Trophoblast cell (in vitro differentiated cells and primary cell): Measurements from ENCODE around the gene GPC3.
A peak's percentile ranks its signal among the peaks of the same experiment; 100 is the strongest.

Source experiments
- DNase-seq, 2 donors: peaks; one replicate each; pipeline ENCODE4 v3.0.0-alpha.2; 2016
- H2AFZ ChIP-seq: 2 replicates; pipeline ENCODE4 v1.6.1; 2013; ENCODE audit warnings: low read length, moderate library complexity, mild to moderate bottlenecking; ENCODE audit not compliant: insufficient read depth, poor library complexity
- H2AK5ac ChIP-seq: 2 replicates; pipeline ENCODE4 v1.6.1; 2013; ENCODE audit warnings: mild to moderate bottlenecking, low read length
- H2BK120ac ChIP-seq: 2 replicates; pipeline ENCODE4 v1.6.1; 2013; ENCODE audit warnings: low read length, mild to moderate bottlenecking, moderate library complexity; ENCODE audit not compliant: insufficient read depth, poor library complexity
- H2BK12ac ChIP-seq: 2 replicates; pipeline ENCODE4 v1.6.1; 2013; ENCODE audit warnings: mild to moderate bottlenecking, low read length, moderate library complexity
- H2BK5ac ChIP-seq: 2 replicates; pipeline ENCODE4 v1.6.1; 2013; ENCODE audit warnings: low read length, low read depth, moderate library complexity, mild to moderate bottlenecking; ENCODE audit not compliant: poor library complexity
- H3K14ac ChIP-seq: 2 replicates; pipeline ENCODE4 v1.6.1; 2013; ENCODE audit warnings: mild to moderate bottlenecking, low read length
- H3K18ac ChIP-seq: 2 replicates; pipeline ENCODE4 v1.6.1; 2013; ENCODE audit warnings: mild to moderate bottlenecking, low read length
- H3K23ac ChIP-seq: 2 replicates; pipeline ENCODE4 v1.6.1; 2013; ENCODE audit warnings: low read length
- H3K27ac ChIP-seq: 2 replicates; pipeline ENCODE4 v1.5.1; 2013; ENCODE audit warnings: low read depth, mild to moderate bottlenecking, inconsistent platforms, low read length, moderate library complexity
- H3K27me3 ChIP-seq: 2 replicates; pipeline ENCODE4 v1.6.1; 2013; ENCODE audit warnings: inconsistent platforms, mild to moderate bottlenecking, low read length, moderate library complexity; ENCODE audit not compliant: insufficient read depth
- H3K36me3 ChIP-seq, 2 experiments: 1 replicate in 1 of 2; 2 replicates in 1 of 2; pipeline ENCODE4 v1.6.1; 2013; ENCODE audit warnings: low read length in 2 of 2, mild to moderate bottlenecking in 2 of 2, moderate library complexity in 1 of 2; ENCODE audit not compliant: insufficient read depth in 2 of 2, control insufficient read depth in 1 of 2
- H3K4ac ChIP-seq: 2 replicates; pipeline ENCODE4 v1.6.1; 2013; ENCODE audit warnings: low read depth, mild to moderate bottlenecking, low read length, moderate library complexity
- H3K4me1 ChIP-seq, 2 experiments: 1 replicate in 1 of 2; 2 replicates in 1 of 2; pipeline ENCODE4 v1.6.1; 2013; ENCODE audit warnings: low read length in 2 of 2, mild to moderate bottlenecking in 2 of 2, moderate library complexity in 1 of 2; ENCODE audit not compliant: insufficient read depth in 2 of 2, control insufficient read depth in 1 of 2
- H3K4me2 ChIP-seq: 2 replicates; pipeline ENCODE4 v1.6.1; 2013; ENCODE audit warnings: inconsistent platforms, mild to moderate bottlenecking, low read length, moderate library complexity
- H3K4me3 ChIP-seq: 2 replicates; pipeline ENCODE4 v1.5.1; 2013; ENCODE audit warnings: mild to moderate bottlenecking, low read depth, low read length, inconsistent platforms
- H3K79me1 ChIP-seq: one replicate; pipeline ENCODE4 v1.6.1; 2013; ENCODE audit warnings: low read length
- H3K79me2 ChIP-seq: 2 replicates; pipeline ENCODE4 v1.6.1; 2013; ENCODE audit warnings: low read length, mild to moderate bottlenecking; ENCODE audit not compliant: control insufficient read depth, insufficient read depth, poor library complexity
- H3K9ac ChIP-seq: 2 replicates; pipeline ENCODE4 v1.6.1; 2013; ENCODE audit warnings: mild to moderate bottlenecking, low read length
- H3K9me3 ChIP-seq: 2 replicates; pipeline ENCODE4 v1.6.1; 2013; ENCODE audit warnings: low read depth, mild to moderate bottlenecking, control low read depth, inconsistent platforms, low read length; ENCODE audit not compliant: insufficient read depth
- H4K12ac ChIP-seq: 2 replicates; pipeline ENCODE4 v1.6.1; 2013; ENCODE audit warnings: low read depth, mild to moderate bottlenecking, low read length, moderate library complexity
- H4K8ac ChIP-seq: 2 replicates; pipeline ENCODE4 v1.6.1; 2013; ENCODE audit warnings: low read depth, mild to moderate bottlenecking, low read length, moderate library complexity
- H4K91ac ChIP-seq: one replicate; pipeline ENCODE4 v1.6.1; 2013; ENCODE audit warnings: low read depth, mild to moderate bottlenecking, low read length, moderate library complexity
- WGBS: extraction: QIAGEN DNeasy Blood & Tissue Kit; methylation state at CpG from one replicate; pipeline ENCODE4 v1.1.7; 2013; ENCODE audit warnings: missing lambda C conversion rate; ENCODE audit not compliant: insufficient read length, insufficient coverage; ENCODE audit errors: extremely low coverage; 5-methylcytosine and 5-hydroxymethylcytosine counted together

The GPC3 gene

GRCh38 chrX:133969191-133969590 is 16.2 kb downstream of the GPC3 start:
- Histone ChIP-seq H2BK12ac (no peak overlapping the region), H3K14ac (no peak overlapping the region), H3K27ac (no peak overlapping the region), H4K12ac (no peak overlapping the region), H3K4me3 (no peak overlapping the region), H3K4me2 (no peak overlapping the region), H3K79me1 (peaks cover 2% of the 10 kb centered on the region), H2AFZ (no peak overlapping the region), H2BK5ac (no peak overlapping the region), H3K9me3 (no peaks in the 10 kb centered on the region), H3K79me2 (no peaks in the 10 kb centered on the region), H3K23ac (no peak overlapping the region), H2AK5ac (no peak overlapping the region), H3K36me3 (no peaks in the 10 kb centered on the region), H4K8ac (no peak overlapping the region), H3K4ac (no peak overlapping the region), H2BK120ac (no peak overlapping the region), H3K9ac (no peak overlapping the region), H4K91ac (no peak overlapping the region), H3K4me1 (peaks cover 0 to 2% of the 10 kb centered on the region in 2 experiments), H3K18ac (no peak overlapping the region), H3K27me3 (no peaks in the 10 kb centered on the region)
- WGBS: no CpG with 5 or more reads among the region's 3 CpGs
- no peak for DNase-seq

GRCh38 chrX:133968109-133968508 is 17.3 kb downstream of the GPC3 start:
- Histone ChIP-seq H3K23ac (no peak overlapping the region), H2AK5ac (no peak overlapping the region), H2AFZ (no peak overlapping the region), H3K4me3 (no peak overlapping the region), H3K27ac (no peak overlapping the region), H3K79me2 (no peaks in the 10 kb centered on the region), H3K4me1 (peaks cover 0 to 2% of the 10 kb centered on the region in 2 experiments), H2BK5ac (no peak overlapping the region), H3K27me3 (no peaks in the 10 kb centered on the region), H3K9me3 (no peaks in the 10 kb centered on the region), H4K91ac (no peak overlapping the region), H4K12ac (no peak overlapping the region), H2BK120ac (no peak overlapping the region), H2BK12ac (peak overlapping the region; percentile 44), H4K8ac (no peak overlapping the region), H3K36me3 (no peaks in the 10 kb centered on the region), H3K18ac (no peak overlapping the region), H3K4ac (no peak overlapping the region), H3K9ac (no peak overlapping the region), H3K14ac (no peak overlapping the region), H3K79me1 (peaks cover 2% of the 10 kb centered on the region), H3K4me2 (no peak overlapping the region)
- no CpG with 5 or more reads among the region's 5 CpGs for WGBS
- no peak for DNase-seq

GRCh38 chrX:133966199-133966598 is 19.2 kb downstream of the GPC3 start:
- no CpG with 5 or more reads among the region's 3 CpGs for WGBS
- H3K4me3 ChIP-seq: no peak overlapping the region

GRCh38 chrX:133965321-133965720 is 20.1 kb downstream of the GPC3 start:
- Histone ChIP-seq H2AFZ (no peak overlapping the region), H3K4ac (no peak overlapping the region), H3K79me2 (no peaks in the 10 kb centered on the region), H3K18ac (no peak overlapping the region), H4K12ac (no peak overlapping the region), H4K91ac (no peak overlapping the region), H3K9ac (no peak overlapping the region), H3K79me1 (peaks cover 2% of the 10 kb centered on the region), H3K27me3 (no peaks in the 10 kb centered on the region), H3K14ac (no peak overlapping the region), H3K23ac (no peak overlapping the region), H4K8ac (no peak overlapping the region), H3K27ac (no peak overlapping the region), H3K4me2 (no peak overlapping the region), H3K4me1 (peaks cover 0 to 2% of the 10 kb centered on the region in 2 experiments), H2BK5ac (no peak overlapping the region), H2AK5ac (no peak overlapping the region), H2BK120ac (no peak overlapping the region), H2BK12ac (no peak overlapping the region), H3K36me3 (no peaks in the 10 kb centered on the region), H3K4me3 (no peak overlapping the region), H3K9me3 (no peaks in the 10 kb centered on the region)
- no CpG with 5 or more reads among the region's 3 CpGs for WGBS
- DNase-seq: peak in 1 of 2 donors; percentile 48

More at GRCh38 chrX:133966199-133966598, 19.2 kb downstream of the GPC3 start:
- Histone ChIP-seq H3K9ac (no peak overlapping the region), H4K91ac (no peak overlapping the region), H2AFZ (no peak overlapping the region), H2AK5ac (no peak overlapping the region), H3K14ac (no peak overlapping the region), H3K27me3 (no peaks in the 10 kb centered on the region), H4K12ac (no peak overlapping the region), H3K4ac (no peak overlapping the region), H3K9me3 (no peaks in the 10 kb centered on the region), H3K18ac (no peak overlapping the region), H3K23ac (no peak overlapping the region), H4K8ac (no peak overlapping the region), H3K79me2 (no peaks in the 10 kb centered on the region), H2BK12ac (no peak overlapping the region), H2BK120ac (no peak overlapping the region), H3K4me1 (peaks cover 0 to 2% of the 10 kb centered on the region in 2 experiments), H3K27ac (no peak overlapping the region), H3K79me1 (peaks cover 2% of the 10 kb centered on the region), H3K36me3 (no peaks in the 10 kb centered on the region), H2BK5ac (no peak overlapping the region), H3K4me2 (no peak overlapping the region)
- peak; percentile 7 to 61 for DNase-seq
